Measurements from ENCODE around the gene OPRM1.

- TF ChIP-seq CTCF (IDR thresholded peaks at IDR 0.05; ENCODE audit: low read depth, low read length, missing input control) (no peak), GABPA (IDR thresholded peaks at IDR 0.05 in 1 of 2, conservative IDR thresholded peaks at IDR 0.05 in 1 of 2) (no peak), HNF4A (conservative IDR thresholded peaks at IDR 0.05) (no peak), NR2F2 (IDR thresholded peaks at IDR 0.05) (no peak), HNF4G (IDR thresholded peaks at IDR 0.05) (no peak)
Observed at GRCh38 chr6:154229786-154230185, 190.7 kb downstream of the OPRM1 start.

Measured in liver (tissue), 3 donors.